GM23338 (cell line): ENCODE data around the gene NDUFV2.

Experiments
- CREB1 ChIP-seq: fragments of 250-450 bp; sonication (Bioruptor Pico); IDR thresholded peaks from 2 replicates; pipeline ENCODE4 v1.5.0; 2020; ENCODE audit warnings: low read depth, mild to moderate bottlenecking, moderate library complexity
- ETS1 ChIP-seq: IDR thresholded peaks from 2 replicates; pipeline ENCODE4 v1.6.1; 2016; ENCODE audit warnings: antibody characterized with exemption
- EZH2 ChIP-seq: fragments of 200-600 bp; sonication (generic); IDR thresholded peaks from one replicate; pipeline ENCODE4 v1.8.0; 2017; ENCODE audit warnings: antibody characterized with exemption, mild to moderate bottlenecking, low read depth; ENCODE audit not compliant: unreplicated experiment
- EZH2phosphoT487 ChIP-seq: fragments of 200-600 bp; sonication (generic); IDR thresholded peaks from one replicate; pipeline ENCODE4 v1.8.1; 2018; ENCODE audit warnings: antibody characterized with exemption; ENCODE audit not compliant: unreplicated experiment
- JUNB ChIP-seq: IDR thresholded peaks from one replicate; pipeline ENCODE4 v1.6.1; 2016; ENCODE audit warnings: antibody characterized with exemption; ENCODE audit not compliant: unreplicated experiment
- NANOG ChIP-seq: IDR thresholded peaks from 2 replicates; pipeline ENCODE4 v1.6.1; 2016; ENCODE audit warnings: antibody characterized with exemption, borderline replicate concordance
- POLR2AphosphoS5 ChIP-seq: IDR thresholded peaks from 2 replicates; pipeline ENCODE4 v1.6.1; 2016; ENCODE audit warnings: antibody characterized with exemption, low read depth
- STAT1 ChIP-seq: IDR thresholded peaks from one replicate; pipeline ENCODE4 v1.6.1; 2016; ENCODE audit warnings: antibody characterized with exemption; ENCODE audit not compliant: unreplicated experiment
- ZNF114 ChIP-seq: fragments of 250-450 bp; sonication (Bioruptor Pico); IDR thresholded peaks from 2 replicates; pipeline ENCODE4 v1.5.0; 2020; ENCODE audit warnings: mild to moderate bottlenecking, moderate library complexity
- ZNF331 ChIP-seq: fragments of 250-450 bp; sonication (Bioruptor Pico); IDR thresholded peaks from 2 replicates; pipeline ENCODE4 v1.5.0; 2020; ENCODE audit warnings: low read depth, mild to moderate bottlenecking, moderate library complexity
- TF ChIP-seq, protein P1 (sequence below), 2 experiments: fragments of 200-600 bp in 1 of 2; sonication (generic) in 1 of 2; conservative IDR thresholded peaks; 2 replicates each; pipeline versions ENCODE4 v1.5.1 to v1.6.1; 2016 to 2017; ENCODE audit warnings: antibody characterized with exemption in 2 of 2, low read depth in 2 of 2, mild to moderate bottlenecking in 2 of 2, moderate library complexity in 1 of 2
- TF ChIP-seq, protein P2 (sequence below): IDR thresholded peaks from one replicate; pipeline ENCODE4 v1.6.1; 2018; ENCODE audit warnings: antibody characterized with exemption; ENCODE audit not compliant: unreplicated experiment

DNA sequence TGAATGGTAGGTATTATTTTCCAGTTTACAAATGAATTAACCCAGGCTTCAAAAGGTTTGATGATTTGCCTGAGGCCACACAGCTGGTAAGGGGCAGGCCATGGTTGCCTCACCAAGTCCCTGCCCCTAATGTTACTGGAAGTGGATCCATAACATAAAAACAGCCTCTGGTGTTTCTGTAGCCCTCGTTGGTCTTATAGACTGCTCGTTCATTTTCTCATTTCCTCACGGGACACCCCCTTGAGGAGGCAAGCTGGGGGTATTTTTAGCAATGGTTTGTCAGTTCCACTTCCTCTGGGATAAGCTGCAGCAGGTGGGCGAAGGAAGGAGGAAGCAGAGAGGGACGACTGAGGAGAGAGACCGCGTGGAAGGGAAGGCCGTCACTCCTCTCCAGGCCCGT, 32.9 kb upstream of the NDUFV2 start:
- TF ChIP-seq, protein P1, sequence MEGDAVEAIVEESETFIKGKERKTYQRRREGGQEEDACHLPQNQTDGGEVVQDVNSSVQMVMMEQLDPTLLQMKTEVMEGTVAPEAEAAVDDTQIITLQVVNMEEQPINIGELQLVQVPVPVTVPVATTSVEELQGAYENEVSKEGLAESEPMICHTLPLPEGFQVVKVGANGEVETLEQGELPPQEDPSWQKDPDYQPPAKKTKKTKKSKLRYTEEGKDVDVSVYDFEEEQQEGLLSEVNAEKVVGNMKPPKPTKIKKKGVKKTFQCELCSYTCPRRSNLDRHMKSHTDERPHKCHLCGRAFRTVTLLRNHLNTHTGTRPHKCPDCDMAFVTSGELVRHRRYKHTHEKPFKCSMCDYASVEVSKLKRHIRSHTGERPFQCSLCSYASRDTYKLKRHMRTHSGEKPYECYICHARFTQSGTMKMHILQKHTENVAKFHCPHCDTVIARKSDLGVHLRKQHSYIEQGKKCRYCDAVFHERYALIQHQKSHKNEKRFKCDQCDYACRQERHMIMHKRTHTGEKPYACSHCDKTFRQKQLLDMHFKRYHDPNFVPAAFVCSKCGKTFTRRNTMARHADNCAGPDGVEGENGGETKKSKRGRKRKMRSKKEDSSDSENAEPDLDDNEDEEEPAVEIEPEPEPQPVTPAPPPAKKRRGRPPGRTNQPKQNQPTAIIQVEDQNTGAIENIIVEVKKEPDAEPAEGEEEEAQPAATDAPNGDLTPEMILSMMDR (conservative IDR thresholded peaks at IDR 0.05; ENCODE audit: low read depth in 2 of 2) = no peak
- TF ChIP-seq POLR2AphosphoS5 (no peak), STAT1 (no peak), EZH2 (no peak), EZH2phosphoT487 (no peak), ZNF114 (CRISPR knock-in tag) (no peak), CREB1 (CRISPR knock-in tag) (no peak), ETS1 (no peak), JUNB (no peak), ZNF331 (CRISPR knock-in tag) (no peak), NANOG (no peak)
- TF ChIP-seq, protein P2, sequence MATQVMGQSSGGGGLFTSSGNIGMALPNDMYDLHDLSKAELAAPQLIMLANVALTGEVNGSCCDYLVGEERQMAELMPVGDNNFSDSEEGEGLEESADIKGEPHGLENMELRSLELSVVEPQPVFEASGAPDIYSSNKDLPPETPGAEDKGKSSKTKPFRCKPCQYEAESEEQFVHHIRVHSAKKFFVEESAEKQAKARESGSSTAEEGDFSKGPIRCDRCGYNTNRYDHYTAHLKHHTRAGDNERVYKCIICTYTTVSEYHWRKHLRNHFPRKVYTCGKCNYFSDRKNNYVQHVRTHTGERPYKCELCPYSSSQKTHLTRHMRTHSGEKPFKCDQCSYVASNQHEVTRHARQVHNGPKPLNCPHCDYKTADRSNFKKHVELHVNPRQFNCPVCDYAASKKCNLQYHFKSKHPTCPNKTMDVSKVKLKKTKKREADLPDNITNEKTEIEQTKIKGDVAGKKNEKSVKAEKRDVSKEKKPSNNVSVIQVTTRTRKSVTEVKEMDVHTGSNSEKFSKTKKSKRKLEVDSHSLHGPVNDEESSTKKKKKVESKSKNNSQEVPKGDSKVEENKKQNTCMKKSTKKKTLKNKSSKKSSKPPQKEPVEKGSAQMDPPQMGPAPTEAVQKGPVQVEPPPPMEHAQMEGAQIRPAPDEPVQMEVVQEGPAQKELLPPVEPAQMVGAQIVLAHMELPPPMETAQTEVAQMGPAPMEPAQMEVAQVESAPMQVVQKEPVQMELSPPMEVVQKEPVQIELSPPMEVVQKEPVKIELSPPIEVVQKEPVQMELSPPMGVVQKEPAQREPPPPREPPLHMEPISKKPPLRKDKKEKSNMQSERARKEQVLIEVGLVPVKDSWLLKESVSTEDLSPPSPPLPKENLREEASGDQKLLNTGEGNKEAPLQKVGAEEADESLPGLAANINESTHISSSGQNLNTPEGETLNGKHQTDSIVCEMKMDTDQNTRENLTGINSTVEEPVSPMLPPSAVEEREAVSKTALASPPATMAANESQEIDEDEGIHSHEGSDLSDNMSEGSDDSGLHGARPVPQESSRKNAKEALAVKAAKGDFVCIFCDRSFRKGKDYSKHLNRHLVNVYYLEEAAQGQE = no peak
